IPS DF 4.7 (cell line): ENCODE data around the gene MYD88.
"Not testable (repeated sequence)": the region's sequence is repeated elsewhere in the genome, so short reads cannot be mapped to it uniquely, and the experiment has no call there.

Experiments used
- DNase-seq: peaks from one replicate; pipeline ENCODE4 v3.0.0-alpha.2; 2013; ENCODE audit warnings: low spot score; ENCODE audit errors: extremely low read depth

The MYD88 gene

DNA sequence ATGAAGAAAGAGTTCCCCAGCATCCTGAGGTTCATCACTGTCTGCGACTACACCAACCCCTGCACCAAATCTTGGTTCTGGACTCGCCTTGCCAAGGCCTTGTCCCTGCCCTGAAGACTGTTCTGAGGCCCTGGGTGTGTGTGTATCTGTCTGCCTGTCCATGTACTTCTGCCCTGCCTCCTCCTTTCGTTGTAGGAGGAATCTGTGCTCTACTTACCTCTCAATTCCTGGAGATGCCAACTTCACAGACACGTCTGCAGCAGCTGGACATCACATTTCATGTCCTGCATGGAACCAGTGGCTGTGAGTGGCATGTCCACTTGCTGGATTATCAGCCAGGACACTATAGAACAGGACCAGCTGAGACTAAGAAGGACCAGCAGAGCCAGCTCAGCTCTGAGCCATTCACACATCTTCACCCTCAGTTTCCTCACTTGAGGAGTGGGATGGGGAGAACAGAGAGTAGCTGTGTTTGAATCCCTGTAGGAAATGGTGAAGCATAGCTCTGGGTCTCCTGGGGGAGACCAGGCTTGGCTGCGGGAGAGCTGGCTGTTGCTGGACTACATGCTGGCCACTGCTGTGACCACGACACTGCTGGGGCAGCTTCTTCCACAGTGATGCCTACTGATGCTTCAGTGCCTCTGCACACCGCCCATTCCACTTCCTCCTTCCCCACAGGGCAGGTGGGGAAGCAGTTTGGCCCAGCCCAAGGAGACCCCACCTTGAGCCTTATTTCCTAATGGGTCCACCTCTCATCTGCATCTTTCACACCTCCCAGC is 2.9 kb downstream of the MYD88 start:
- DNase-seq: no peak

DNA sequence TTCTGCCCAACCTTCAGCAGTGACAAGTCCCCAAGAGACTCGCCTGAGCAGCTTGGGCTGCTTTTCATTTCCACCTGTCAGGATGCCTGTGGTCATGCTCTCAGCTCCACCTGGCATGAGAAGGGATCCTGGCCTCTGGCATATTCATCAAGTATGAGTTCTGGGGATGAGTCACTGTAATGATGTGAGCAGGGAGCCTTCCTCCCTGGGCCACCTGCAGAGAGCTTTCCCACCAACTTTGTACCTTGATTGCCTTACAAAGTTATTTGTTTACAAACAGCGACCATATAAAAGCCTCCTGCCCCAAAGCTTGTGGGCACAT is 3.5 kb downstream of the MYD88 start:
- no peak for DNase-seq

DNA sequence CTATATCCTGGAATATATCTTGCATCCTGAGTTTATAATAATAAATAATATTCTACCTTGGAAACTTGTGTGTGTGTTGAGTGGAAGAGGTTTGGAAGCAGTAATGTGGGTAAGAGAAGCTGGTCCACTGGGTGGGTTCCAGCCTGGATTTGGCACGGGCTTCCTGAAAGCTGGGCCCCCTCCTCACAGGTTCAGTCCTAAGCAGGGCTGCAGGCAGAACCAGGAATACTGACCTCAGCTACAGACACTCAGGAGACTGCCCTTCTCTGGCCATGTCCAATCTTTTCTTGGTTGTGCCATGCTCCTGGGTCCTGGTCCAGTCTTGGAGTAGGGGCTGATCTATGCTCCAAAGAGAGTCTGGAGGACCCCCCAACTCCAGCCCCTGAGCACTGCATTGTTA is 4.5 kb downstream of the MYD88 start:
- DNase-seq: no peak

DNA sequence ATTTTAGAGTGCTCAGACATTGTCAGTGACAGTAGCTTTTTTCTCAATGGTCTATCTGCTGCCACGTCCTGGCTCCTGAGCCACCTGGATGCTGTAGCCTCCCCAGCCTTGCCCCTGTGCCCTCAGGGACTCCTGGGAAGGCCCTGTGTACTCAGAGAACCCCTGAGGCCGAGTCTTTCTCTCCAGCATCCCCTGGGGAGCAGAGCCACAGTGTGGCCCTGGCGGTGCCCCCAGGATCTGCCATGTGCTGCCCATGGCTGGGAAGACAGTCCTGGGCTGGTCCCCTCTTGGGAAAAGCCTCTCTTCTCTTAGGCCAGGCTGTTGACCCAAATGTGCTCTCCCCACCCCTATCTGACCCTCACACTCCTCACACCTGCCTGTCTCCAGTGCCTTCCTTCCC is 5.0 kb downstream of the MYD88 start:
- DNase-seq: no peak

DNA sequence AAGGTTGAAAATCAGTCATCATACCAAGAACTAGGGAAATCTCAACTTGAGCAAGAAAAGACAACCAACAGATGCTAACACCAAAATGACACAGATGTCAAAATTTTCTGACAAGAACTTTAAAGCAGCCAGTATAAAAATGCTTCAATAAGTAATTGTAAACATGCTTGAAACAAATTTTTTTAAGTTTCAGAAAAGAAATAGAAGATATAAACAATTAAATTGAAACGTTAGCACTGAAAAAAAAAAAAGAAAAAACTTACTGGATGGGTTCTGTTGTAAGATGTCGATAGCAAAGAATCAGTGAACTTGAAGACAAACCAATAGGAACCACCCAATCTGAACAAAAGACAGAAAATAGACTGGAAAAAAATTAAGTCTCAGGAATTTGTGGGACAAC is 8.0 kb downstream of the MYD88 start:
- no peak for DNase-seq

DNA sequence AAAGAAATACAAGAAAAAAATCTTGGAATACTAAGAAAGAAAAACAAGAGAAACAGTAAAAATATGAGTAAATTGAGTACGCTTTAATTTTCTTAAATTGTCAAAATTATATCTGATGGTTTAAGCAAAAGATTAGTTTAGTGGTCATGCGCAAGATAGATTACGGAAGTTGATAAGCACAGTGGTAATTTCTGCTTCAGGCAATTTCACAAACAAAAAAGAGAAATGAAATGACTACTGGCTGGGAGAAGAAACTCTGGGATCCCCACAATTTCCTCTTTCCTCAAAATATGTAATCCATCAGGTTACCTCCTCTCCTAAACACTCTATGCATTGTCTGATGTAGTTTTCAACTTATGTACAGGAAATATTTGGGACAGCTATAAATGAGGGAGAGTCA is 9.0 kb downstream of the MYD88 start:
- DNase-seq: no peak

DNA sequence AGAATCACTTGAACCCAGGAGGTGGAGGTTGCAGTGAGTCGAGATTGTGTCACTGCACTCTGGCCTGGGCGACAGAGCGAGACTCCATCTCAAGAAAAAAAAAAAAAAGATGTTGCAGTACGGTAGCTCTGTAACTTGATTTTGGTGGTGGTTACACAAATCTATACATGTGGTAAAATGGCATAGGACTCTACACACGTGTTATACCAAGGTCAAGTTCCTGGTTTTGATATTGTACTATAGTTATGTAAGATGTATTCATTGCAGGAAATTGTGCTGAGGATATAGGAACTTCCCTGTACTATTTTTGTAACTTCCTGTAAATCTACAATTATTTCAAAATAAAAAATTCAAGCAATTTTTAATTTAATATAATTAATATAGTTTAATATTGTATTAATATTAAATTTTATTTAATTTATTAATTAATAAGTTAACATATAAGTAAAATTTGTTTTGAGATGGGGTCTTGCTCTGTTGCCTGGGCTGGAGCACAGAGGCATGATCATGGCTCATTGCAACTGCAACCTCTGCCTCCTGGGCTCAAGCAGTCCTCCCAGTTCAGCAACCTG is 9.9 kb downstream of the MYD88 start:
- no peak for DNase-seq

DNA sequence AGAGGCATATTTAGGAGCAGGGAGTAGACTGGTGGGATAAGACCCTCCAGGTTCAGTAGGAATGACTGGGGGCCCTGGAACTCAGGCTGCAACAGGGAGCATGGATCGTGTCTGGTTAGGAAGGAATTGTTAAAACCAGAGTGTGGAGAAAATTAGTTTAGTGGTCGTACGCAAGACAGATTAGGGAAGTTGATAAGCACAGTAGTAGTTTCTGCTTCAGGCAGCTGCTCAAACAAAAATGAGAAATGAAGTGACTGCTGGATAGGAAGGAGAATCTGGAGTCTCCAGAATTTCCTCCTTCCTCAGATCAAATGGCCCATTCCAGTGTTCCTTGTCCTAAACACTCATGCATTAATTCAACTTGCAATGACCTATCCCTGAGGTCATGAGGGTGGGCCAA is 11.2 kb downstream of the MYD88 start:
- DNase-seq: no peak

DNA sequence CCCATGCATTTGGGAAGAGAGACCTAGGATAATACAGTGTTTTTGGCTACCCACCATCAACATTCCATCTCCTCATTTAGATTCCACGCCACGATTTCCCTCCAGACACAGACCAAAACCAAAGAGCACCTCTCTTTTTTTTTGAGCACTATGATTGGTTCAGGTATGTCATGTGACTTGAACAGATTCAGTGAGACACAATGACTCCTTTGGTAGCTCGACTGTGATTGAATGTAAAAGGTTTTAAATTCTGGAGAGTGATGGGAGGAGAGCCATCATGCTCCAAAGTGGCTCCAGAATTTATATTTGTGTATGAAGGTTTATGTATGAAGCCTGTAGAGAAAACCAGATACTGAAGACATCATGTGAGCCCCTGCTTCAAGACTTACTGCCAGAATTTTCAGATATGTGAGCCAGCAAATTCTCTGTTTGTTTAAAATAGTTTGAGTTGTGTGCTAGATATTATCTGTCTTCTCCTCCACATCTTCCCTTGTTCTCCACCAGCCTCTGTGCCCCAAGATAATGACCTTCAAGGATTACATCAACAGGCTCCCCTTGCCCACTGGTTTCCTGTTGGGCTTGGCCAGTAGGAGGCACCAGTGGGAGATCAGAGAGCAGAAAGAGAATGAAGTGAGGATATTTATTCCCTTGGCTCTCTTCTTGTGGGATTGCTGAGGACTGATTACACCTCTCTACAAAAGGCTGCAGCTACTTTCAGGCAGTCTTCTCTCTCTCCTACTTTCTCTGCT is 12.5 kb downstream of the MYD88 start:
- DNase-seq: no peak

DNA sequence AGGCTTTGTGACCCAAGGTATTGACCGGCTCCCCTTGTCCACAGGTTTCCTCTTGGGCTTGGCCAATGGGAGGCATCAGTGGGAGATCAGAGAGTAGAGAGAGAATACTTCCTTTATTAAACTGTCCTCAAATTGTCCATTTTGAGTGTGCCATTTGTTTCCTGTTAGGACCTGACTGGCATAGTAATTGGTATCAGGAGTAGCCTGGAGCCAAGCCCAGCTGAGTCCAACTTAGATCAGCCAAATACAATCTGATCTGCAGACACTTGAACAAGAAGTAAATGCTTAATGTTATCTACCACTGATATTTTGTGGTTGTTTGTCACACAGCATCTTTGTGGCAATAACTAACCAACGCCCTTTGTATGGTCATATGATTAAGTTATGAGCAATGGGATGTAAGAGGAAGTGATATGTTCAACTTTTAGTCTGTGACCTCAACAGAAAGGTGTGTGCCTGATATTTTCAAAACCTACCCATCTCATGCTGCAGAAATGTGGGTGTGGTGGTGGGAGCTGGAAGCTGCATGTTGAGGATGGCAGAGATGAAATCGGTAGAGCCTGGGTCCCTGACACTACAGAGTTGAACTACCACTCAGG is 13.3 kb downstream of the MYD88 start:
- DNase-seq: no peak

DNA sequence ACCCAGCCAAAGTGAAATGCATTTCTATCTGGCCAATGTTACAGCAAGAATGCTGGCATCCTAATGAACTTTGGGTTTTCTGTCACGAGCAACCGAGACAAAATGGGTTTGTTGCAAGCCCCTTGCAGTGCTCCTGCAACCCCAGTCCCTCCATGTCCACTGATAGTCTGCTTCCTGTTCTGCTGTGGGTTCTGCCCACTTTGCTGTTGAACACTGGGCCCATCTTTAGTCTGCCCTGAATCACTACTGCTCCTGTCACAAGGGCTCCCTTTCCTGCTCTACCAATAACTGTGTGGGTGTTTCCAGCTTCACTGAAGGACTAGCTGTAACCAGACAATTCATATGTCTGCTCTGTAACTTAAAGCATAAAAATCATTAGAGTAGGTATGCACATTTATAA is 14.1 kb downstream of the MYD88 start:
- no peak for DNase-seq

DNA sequence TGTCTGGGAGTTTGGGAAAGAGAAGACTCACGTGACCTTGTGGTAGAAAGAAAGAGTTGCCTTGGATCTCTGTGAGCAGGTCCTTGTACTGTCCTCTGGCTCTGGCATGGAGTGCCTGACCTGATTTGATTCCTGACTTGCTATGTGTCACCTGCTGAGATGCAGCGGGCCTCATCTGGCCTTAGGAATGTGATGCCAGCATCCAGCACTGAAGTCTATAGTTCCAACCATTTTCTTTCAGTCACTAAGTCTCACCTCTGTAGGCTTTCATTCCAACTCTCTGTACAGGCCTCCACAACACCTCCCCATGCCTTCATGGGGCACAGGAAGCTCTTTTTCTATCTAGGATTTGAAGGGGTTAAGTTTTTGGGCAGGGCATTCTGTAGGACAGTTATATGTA is 14.8 kb downstream of the MYD88 start:
- DNase-seq: no peak

DNA sequence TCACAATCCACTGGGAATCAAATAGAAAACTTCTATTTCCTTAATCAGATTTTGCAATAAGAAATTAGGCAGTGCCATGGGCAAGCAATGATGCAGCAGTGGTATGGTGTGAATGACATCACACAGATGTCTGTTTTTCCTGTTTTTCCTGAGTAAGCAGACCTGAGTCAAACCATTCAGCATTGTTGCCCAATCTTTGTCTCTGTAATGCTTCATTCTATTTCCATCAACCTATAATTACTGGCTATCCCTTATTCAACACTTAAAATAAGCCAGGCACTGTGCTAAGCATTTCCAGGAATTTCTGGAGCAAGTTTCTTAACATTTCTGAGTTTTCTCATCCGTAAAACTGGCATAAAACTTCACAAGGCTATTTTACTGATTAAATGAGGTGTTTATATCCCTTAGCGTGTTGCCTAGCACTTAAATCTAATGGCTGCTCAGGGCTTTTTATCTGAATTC is 15.6 kb downstream of the MYD88 start:
- DNase-seq: no peak

DNA sequence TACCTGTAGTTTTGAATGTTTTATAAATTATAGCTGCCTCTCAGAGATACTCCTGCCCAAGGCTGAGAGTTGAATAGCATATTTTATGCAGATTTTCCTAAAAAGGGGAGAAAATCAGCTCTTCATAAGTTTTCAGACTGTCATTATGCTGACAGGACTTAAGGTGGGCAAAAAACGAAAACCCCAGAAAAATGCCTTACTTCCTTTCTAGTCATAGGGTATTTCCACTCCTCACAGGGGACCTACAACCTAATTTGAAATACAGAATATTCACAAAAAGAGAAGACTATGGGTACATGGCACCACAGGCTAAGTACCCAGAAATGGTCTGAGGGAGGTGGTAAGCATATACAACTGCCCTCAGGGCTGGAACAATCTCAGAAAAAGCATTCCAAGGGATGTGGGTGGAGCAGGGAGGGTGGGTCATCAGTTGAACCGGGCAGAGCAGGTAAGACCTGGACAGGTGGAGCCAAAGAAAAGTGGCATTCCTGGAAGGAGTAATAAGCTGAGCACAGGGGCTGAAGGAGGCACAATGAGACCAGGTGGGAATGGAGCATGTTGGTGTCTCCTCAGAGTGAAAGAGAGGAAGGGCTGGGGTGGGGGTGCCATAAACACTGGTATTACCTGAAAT is 16.3 kb downstream of the MYD88 start:
- no peak for DNase-seq

DNA sequence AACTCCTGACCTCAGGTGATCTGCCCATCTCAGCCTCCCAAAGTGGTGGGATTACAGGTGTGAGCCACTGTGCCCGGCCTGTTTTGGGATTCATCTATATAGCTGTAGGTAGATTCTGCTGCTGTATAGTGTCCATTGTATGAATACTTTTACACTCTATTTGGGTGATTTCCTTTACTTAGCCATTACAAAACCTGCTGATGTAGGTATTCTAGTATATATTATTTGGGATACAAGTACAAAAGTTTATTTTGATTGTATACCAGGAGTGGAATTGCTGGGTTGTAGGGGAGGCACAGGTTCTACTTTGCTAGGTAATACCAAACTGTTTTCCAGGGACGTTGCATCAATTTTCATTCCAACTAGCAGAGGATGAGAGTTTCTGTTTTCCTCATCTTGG is 17.4 kb downstream of the MYD88 start:
- no peak for DNase-seq

DNA sequence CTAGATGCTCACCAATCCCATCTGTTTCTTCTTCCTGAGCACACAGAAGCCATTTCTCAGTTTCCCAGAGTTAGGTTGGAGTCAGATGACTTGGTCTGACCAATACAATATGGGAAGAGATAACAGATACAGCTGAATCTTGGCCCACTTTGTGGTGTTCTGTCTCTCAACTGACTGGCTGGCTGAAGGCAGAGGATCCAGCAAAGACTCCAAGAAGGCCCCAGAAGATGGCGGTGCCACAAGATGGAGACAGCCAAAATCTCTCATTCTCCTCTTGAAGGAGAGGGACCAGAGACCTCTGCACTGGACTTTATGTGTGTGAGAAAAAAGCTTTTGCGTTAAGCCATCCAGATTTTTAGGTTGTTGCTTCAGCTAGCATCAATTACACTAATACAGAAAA is 18.7 kb downstream of the MYD88 start:
- DNase-seq: no peak

DNA sequence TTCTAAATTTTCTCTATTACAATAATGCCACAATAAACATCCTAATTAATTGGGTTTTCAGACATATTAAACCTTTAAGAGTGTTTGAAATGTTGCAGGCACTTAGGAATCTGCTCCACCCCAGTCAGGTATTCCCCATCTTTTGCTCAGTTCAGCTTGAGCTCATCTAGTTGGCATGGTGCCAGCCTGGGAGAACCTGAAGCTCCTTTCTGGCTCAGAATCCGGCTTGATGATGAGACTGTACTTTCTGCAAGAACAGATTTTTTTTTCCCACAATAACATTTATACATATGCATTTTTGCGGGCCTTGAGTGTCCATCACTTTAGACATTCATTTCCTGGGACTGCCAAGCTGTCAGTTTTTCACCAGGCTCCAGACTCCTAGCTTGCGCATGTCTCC is 19.1 kb downstream of the MYD88 start:
- DNase-seq: no peak

DNA sequence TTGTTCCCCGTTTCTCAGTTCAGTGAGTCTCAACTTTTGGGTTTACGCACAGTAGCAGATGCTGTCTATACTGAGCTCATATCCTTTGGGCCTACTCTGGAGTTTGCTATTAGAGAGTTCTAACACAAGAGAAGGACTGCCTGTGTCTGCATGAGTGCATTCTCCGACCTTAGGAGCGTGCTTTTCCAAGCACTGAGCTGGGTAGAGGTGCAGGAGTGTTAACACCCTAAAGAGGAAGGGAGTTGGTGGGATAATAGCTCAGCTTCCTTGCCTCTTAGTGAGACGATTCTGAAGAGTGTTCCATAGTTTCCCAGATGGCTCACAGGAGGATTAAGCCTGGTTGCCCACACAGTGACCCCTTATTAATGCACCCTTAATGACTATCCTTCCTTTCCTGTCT is 20.0 kb downstream of the MYD88 start:
- DNase-seq: no peak

DNA sequence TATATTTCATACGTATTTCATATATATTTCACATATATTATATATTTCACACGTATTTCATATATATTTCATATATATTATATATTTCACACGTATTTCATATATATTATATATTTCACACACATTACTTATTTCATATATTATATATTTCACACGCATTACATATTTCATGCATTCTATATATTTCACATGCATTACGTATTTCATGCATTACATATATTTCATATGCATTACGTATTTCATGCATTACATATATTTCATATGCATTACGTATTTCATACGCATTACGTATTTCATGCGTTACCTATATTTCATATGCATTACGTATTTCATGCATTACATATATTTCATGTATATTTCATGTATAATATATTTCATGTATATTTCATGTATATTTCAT is 22.2 kb downstream of the MYD88 start:
- DNase-seq: not testable (repeated sequence)

DNA sequence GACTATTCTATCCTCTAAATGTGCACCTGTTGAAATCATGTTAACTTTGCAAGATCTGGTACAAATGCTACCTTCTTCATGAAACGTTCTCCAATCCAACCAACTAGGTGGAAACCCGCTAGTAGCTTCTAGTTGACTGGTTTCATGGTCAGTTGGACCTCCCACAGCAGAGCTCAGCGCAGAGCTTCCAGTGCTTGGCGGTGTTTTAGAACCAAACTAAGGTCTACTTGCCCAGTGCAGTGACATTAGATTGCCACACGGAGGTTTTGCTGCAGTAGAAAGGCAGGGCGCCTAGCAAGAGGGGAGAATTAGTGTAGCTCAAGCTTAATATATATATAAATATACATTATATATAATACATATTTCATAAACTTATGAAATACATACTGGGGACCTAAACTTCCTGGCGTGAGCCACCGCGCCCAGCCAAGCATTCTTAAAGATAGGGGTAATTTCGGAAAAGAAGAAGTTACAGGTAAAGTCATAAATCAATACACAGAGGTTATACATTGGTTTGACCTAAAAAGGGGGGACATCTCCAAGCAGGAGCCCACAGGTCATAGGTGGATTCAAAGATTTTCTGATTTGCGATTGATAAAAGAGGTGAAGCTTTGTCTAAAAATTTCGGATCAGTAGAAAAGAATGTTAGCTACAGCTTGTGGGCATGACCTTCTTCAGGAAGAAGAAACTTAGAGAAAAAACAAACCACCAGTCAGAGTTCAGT is 24.8 kb downstream of the MYD88 start:
- no peak for DNase-seq
